CD1c-positive myeloid dendritic cell (primary cell): ENCODE measurements around the gene CD79A.
"Not testable (repeated sequence)": the region's sequence is repeated elsewhere in the genome, so short reads cannot be mapped to it uniquely, and the experiment has no call there.

Source experiments
- DNase-seq: peaks from one replicate; pipeline ENCODE4 v3.0.0-alpha.2; 2016; ENCODE audit errors: extremely low spot score

The CD79A gene

GRCh38 chr19:41905273-41906002 lies 28.4 kb downstream of the CD79A start:
- no peak for DNase-seq

GRCh38 chr19:41906271-41906670 lies 29.2 kb downstream of the CD79A start:
- no peak for DNase-seq

- no peak for DNase-seq
Measured at GRCh38 chr19:41906916-41907680, 30.0 kb downstream of the CD79A start.

- DNase-seq = no peak
Measured at GRCh38 chr19:41907994-41908615, 31.0 kb downstream of the CD79A start.

GRCh38 chr19:41908724-41909464 lies 31.8 kb downstream of the CD79A start:
- no peak for DNase-seq

- no peak for DNase-seq
Measured at GRCh38 chr19:41909706-41910105, 32.6 kb downstream of the CD79A start.

GRCh38 chr19:41910240-41910991 lies 33.3 kb downstream of the CD79A start:
- no peak for DNase-seq

- no peak for DNase-seq
Measured at GRCh38 chr19:41910992-41911888, 34.2 kb downstream of the CD79A start.

GRCh38 chr19:41911889-41912731 lies 35.0 kb downstream of the CD79A start:
- DNase-seq = no peak

- DNase-seq = no peak
Measured at GRCh38 chr19:41912899-41913537, 35.9 kb downstream of the CD79A start.

GRCh38 chr19:41913538-41914423 lies 36.7 kb downstream of the CD79A start:
- DNase-seq = no peak

GRCh38 chr19:41914424-41914834 lies 37.4 kb downstream of the CD79A start:
- not testable (repeated sequence) for DNase-seq

- DNase-seq = no peak
Measured at GRCh38 chr19:41915021-41915775, 38.1 kb downstream of the CD79A start.

GRCh38 chr19:41915776-41916414 lies 38.8 kb downstream of the CD79A start:
- DNase-seq = no peak

GRCh38 chr19:41917676-41918075 lies 40.6 kb downstream of the CD79A start:
- DNase-seq = no peak

GRCh38 chr19:41918095-41918494 lies 41.0 kb downstream of the CD79A start:
- no peak for DNase-seq
